PFSK-1 (cell line): Measurements from ENCODE around the gene STAU1.

Source experiments
- FOXP2 ChIP-seq: optimal IDR thresholded peaks from 2 replicates; pipeline ENCODE3; 2011; ENCODE audit warnings: borderline replicate concordance, control low read depth, inconsistent platforms; ENCODE audit not compliant: insufficient read depth; ENCODE audit errors: extremely low read length, extremely low read depth
- POLR2AphosphoS5 ChIP-seq: IDR thresholded peaks from 2 replicates; pipeline ENCODE4 v1.6.1; 2012; ENCODE audit warnings: low read depth, mild to moderate bottlenecking, control low read depth, low read length, moderate library complexity
- SIN3A ChIP-seq: IDR thresholded peaks from 2 replicates; pipeline ENCODE4 v1.6.1; 2012; ENCODE audit warnings: mild to moderate bottlenecking, low read length, moderate library complexity, borderline replicate concordance; ENCODE audit not compliant: insufficient read depth
- TAF1 ChIP-seq: IDR thresholded peaks from 2 replicates; pipeline ENCODE4 v1.6.1; 2012; ENCODE audit warnings: low read length, control low read depth, borderline replicate concordance; ENCODE audit not compliant: insufficient read depth
- TF ChIP-seq, protein P1 (sequence below), 2 experiments: IDR thresholded peaks; 2 replicates each; pipeline versions ENCODE4 v1.6.1 to v1.8.0; 2011 to 2012; ENCODE audit warnings: low read depth in 2 of 2, low read length in 2 of 2, control low read depth in 1 of 2, inconsistent platforms in 1 of 2, mild to moderate bottlenecking in 1 of 2, moderate library complexity in 1 of 2; ENCODE audit not compliant: insufficient read depth in 1 of 2

STAU1 gene

DNA sequence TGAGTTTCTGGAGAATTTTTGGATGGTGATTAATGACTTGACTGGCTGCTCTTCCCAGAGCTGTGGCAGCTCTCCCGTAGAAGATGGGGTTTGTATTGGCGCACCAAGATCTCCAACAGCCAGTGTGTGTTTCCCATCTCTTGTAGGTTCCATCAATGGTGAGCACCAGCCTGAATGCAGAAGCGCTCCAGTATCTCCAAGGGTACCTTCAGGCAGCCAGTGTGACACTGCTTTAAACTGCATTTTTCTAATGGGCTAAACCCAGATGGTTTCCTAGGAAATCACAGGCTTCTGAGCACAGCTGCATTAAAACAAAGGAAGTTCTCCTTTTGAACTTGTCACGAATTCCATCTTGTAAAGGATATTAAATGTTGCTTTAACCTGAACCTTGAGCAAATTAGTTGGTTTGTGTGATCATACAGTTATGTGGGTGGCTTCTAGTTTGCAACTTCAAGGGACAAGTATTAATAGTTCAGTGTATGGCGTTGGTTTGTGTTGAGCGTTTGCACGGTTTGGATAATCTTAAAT is 91.9 kb downstream of the STAU1 start:
- TF ChIP-seq POLR2AphosphoS5 (no peak), SIN3A (no peak), TAF1 (no peak), FOXP2 (no peak)
- TF ChIP-seq, protein P1, sequence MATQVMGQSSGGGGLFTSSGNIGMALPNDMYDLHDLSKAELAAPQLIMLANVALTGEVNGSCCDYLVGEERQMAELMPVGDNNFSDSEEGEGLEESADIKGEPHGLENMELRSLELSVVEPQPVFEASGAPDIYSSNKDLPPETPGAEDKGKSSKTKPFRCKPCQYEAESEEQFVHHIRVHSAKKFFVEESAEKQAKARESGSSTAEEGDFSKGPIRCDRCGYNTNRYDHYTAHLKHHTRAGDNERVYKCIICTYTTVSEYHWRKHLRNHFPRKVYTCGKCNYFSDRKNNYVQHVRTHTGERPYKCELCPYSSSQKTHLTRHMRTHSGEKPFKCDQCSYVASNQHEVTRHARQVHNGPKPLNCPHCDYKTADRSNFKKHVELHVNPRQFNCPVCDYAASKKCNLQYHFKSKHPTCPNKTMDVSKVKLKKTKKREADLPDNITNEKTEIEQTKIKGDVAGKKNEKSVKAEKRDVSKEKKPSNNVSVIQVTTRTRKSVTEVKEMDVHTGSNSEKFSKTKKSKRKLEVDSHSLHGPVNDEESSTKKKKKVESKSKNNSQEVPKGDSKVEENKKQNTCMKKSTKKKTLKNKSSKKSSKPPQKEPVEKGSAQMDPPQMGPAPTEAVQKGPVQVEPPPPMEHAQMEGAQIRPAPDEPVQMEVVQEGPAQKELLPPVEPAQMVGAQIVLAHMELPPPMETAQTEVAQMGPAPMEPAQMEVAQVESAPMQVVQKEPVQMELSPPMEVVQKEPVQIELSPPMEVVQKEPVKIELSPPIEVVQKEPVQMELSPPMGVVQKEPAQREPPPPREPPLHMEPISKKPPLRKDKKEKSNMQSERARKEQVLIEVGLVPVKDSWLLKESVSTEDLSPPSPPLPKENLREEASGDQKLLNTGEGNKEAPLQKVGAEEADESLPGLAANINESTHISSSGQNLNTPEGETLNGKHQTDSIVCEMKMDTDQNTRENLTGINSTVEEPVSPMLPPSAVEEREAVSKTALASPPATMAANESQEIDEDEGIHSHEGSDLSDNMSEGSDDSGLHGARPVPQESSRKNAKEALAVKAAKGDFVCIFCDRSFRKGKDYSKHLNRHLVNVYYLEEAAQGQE (IDR thresholded peaks at IDR 0.05; ENCODE audit: insufficient read depth in 1 of 2, low read depth in 2 of 2, low read length in 2 of 2): no peak

GRCh38 chr20:49091762-49092161 is 96.4 kb downstream of the STAU1 start:
- TF ChIP-seq SIN3A (no peak), TAF1 (no peak), FOXP2 (no peak)
- TF ChIP-seq, protein P1 (IDR thresholded peaks at IDR 0.05; ENCODE audit: insufficient read depth in 1 of 2, low read depth in 2 of 2, low read length in 2 of 2): no peak

DNA sequence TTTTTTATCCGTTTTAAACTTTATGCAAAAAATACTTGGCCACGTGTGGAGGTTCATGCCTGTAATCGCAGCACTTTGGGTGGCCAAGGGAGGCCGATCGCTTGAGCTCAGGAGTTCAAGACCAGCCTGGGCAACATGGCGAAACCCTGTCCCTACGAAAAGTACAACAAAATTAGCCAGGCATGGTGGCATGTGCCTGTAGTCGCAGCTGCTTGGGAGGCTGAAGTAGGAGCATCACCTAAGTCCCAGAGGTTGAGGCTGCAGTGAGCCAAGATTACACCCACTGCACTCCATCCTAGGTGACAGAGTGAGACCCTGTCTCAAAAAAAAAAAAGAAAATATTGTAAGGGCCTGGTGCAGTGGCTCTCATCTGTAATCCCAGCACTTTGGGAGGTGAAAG is 97.0 kb downstream of the STAU1 start:
- no peak for TF ChIP-seq POLR2AphosphoS5
- no peak for TF ChIP-seq FOXP2
- no peak for TF ChIP-seq TAF1
- TF ChIP-seq, protein P1 (IDR thresholded peaks at IDR 0.05; ENCODE audit: insufficient read depth in 1 of 2, low read depth in 2 of 2, low read length in 2 of 2): no peak
- TF ChIP-seq SIN3A: no peak

- no peak for TF ChIP-seq POLR2AphosphoS5
- no peak for TF ChIP-seq TAF1
- TF ChIP-seq, protein P1 (IDR thresholded peaks at IDR 0.05; ENCODE audit: insufficient read depth in 1 of 2, low read depth in 2 of 2, low read length in 2 of 2): no peak
- TF ChIP-seq SIN3A: no peak
- no peak for TF ChIP-seq FOXP2
These were observed 109.8 kb downstream of the STAU1 start for GRCh38 chr20:49078310-49078709.

- TF ChIP-seq TAF1 (no peak), FOXP2 (no peak), POLR2AphosphoS5 (no peak), SIN3A (no peak)
- TF ChIP-seq, protein P1 (IDR thresholded peaks at IDR 0.05; ENCODE audit: insufficient read depth in 1 of 2, low read depth in 2 of 2, low read length in 2 of 2): no peak
These were observed 113.6 kb downstream of the STAU1 start for GRCh38 chr20:49074521-49074920.
